HG02642 (cell line): ENCODE results near the gene CYP4F3.
"Not testable (repeated sequence)": the region's sequence is repeated elsewhere in the genome, so short reads cannot be mapped to it uniquely, and the experiment has no call there.

Experiments
- ATAC-seq: cut with Tn5 transposase; IDR thresholded peaks from one replicate; pipeline ENCODE4 v1.9.1; 2021; ENCODE audit warnings: mild to moderate bottlenecking; ENCODE audit not compliant: unreplicated experiment, poor library complexity

The CYP4F3 gene

DNA sequence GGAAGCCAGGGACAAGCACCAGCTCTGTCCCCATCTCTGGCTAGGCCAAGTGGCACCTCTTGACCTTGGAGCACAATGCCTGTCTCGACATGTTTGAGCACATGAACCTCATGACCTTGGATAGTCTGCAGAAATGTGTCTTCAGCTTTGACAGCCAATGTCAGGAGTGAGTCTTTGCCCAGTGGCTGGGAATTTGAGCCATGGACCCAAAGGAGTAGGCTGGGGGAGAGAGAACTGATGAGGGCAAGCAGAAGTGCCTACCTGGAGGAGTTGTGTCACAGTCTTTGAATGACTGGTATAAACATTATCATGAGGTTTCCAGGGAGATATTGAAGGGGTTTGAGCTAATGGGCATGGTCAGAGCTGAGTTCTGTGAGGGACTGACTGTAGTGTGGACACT, 25.5 kb downstream of the CYP4F3 start:
- ATAC-seq, result no peak

DNA sequence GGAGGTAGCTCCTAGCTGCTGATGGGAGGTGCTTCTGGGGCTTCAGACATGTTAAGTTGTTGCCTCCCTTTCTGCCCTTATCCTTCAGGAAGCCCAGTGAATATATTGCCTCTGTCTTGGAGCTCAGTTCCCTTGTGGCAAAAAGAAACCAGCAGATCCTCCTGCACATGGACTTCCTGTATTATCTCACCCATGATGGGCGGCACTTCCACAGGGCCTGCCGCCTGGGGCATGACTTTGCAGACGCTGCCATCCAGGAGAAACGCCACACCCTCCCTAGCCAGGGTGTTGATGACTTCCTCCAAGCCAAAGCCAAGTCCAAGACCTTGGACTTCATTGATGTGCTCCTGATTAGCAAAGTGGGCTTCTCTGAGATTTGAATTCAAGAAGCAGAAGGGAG, 26.2 kb downstream of the CYP4F3 start:
- no peak for ATAC-seq

DNA sequence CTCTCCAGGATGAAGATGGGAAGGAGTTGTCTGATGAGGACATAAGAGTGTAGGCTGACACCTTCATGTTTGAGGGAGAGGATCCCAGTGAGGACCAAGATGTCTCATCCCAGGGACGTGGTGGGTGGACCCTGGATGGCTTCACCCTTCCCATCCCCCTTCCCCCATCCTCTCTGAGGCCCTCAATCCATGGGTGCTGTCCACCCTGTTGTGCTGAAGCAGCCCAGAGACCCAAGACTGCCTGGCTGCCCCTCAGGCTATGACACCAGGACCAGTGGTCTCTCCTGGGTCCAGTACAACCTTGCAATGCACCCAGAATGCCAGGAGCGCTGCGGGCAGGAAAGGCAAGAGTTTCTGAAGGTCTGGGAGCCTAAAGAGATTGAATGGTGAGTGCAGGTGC, 28.7 kb downstream of the CYP4F3 start:
- no peak for ATAC-seq

GRCh38 chr19:15669891-15670290, 29.2 kb downstream of the CYP4F3 start:
- ATAC-seq, result no peak

- ATAC-seq, result no peak
These were observed 30.6 kb downstream of the CYP4F3 start for GRCh38 chr19:15671237-15671821.

DNA sequence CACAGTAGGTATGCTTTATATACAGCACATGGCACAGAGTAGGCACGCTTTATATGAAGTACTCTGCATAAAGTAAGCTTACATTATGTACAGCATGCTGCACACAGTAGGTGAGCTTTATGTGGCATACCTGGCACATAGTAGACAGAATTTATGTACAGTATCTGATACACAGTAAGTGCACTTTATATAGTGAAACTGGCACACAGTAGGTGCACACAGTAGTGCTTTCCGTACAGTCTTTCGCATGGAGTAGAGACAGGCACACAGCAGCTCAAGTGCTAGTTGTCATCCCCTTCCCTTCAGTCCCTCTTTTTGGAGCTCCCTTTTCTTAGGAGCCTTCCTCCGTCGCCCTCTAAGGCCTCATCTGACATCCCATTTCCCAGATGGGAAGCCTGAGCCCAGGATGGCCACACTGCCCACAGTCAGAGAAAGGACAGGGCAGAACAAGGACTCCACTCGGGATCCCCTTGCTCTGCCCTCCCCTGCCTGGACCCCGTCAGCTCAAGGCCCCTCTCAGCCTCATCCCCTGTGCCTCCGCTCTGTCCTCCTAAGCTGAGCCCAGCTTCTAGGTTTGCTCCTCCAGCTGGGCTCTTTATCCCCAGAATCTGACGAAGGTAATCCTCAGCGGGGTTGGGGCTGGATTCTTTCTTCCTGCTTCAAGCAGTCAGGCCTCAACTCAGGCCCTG, 31.3 kb downstream of the CYP4F3 start:
- ATAC-seq, result no peak

- ATAC-seq, result no peak
These were observed 32.0 kb downstream of the CYP4F3 start, which contains the start of gene CYP4F12 for GRCh38 chr19:15672580-15673175. CYP4F12 (plus strand) TSS chr19:15673087; CDS start chr19:15673530, 443 bp downstream.

- ATAC-seq, result no peak
These were observed 32.5 kb downstream of the CYP4F3 start for GRCh38 chr19:15673176-15673654.

DNA sequence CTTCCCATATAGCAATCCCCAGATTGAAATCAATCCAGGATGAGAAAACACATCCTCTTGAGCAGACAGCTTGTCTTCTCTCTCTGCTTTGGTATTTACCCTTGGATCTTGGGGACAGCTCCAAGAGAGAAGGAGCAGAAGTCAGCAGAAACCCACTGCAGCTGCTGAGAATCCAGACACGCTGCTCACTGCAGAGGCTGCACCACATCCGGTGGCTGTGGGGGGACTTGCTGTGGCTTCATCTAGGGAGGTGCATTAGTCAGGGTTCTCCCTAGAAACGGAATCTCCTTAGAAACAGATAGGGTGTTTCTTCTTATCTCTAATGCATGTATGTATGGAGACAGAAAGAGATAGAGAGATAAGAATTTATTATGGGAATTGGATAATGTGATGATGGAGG, 34.9 kb downstream of the CYP4F3 start:
- ATAC-seq, result no peak

DNA sequence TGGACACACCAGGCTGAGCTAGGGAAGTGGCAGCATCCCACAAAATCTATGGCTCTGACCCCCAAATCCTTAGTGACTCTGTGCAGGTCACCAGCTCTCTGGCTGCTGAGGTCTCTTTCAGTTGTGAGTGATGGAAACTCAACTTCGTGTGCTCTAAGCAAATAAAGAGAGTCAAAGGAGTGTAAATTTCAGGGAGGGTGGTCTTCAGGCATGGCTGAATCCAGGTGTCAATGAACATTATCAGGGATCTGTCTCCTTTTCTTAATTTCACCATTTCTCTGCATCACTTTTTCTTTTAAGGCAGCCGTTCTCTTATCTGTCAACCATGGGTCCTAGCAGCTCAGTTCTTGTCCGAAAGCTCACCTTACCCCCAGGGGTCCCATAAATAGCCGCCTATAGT, 38.4 kb downstream of the CYP4F3 start:
- ATAC-seq, result no peak

- ATAC-seq, result not testable (repeated sequence)
These were observed 39.2 kb downstream of the CYP4F3 start for GRCh38 chr19:15679865-15680264.

DNA sequence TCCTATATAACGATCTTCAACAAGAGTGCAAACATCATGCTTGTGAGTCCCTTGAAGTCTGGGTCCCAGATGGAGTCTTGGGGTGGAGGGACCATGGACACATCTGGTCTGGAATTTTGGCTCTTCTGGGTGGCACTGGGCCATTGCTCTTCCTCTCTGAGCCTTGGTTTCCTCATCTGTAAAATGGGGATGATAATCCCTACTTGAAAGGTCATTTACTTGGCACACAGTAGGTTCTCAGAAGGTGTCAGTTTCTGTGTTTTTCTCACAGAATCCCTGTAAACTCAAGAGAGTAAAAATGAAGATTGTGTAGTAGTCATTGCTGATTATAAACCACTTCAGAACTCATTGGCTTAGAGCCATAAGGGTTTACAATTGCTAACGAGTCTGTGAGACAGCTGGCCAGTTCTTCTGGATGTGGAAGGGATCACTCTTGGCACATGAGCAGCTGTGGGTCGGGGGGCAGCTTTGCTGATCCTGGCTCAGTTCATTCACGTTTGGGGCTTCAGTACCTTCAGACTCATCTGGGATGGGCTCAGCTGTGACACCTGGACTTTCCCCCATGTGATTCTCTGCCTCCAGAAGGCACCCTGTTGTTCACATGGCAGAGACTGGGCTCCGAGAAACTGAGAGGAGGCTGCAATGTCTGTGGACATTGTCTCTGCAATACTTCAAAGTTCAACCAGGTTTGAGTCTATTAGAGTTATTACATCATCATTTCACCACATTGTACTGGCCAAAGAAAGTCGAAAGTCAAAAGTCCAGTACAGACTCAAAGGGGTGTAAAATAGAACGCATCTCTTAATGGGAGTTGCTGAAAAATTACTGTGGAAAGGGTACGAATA, 40.0 kb downstream of the CYP4F3 start:
- ATAC-seq, result no peak

DNA sequence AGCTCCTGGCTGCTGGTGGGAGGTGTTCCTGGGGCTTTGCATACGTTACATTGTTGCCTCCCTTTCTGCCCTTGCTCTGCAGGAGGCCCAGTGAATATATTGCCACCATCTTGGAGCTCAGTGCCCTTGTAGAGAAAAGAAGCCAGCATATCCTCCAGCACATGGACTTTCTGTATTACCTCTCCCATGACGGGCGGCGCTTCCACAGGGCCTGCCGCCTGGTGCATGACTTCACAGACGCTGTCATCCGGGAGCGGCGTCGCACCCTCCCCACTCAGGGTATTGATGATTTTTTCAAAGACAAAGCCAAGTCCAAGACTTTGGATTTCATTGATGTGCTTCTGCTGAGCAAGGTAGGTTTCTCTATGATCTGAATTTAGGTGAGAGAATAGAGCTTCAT, 42.7 kb downstream of the CYP4F3 start:
- no peak for ATAC-seq

GRCh38 chr19:15684828-15685227, 44.1 kb downstream of the CYP4F3 start:
- no peak for ATAC-seq

DNA sequence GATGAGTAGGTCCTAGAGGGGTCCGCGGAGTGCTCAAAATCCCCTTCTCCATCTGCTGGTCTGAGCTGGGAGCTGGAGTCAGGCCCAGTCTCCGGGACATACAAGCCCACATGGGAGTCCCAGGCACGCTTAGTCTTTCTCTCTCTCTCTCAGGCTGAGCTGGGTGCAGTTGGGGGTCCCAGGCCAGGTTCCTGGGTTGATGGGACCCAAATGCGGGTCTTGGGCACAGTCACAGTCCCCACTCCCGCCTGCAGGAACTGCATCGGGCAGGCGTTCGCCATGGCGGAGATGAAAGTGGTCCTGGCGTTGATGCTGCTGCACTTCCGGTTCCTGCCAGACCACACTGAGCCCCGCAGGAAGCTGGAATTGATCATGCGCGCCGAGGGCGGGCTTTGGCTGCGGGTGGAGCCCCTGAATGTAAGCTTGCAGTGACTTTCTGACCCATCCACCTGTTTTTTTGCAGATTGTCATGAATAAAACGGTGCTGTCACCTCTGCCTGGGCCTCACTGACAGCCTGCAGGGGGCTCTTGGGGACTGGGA, 56.0 kb downstream of the CYP4F3 start:
- no peak for ATAC-seq

- ATAC-seq, result no peak
These were observed 61.2 kb downstream of the CYP4F3 start for GRCh38 chr19:15701757-15702533.

GRCh38 chr19:15702534-15702930, 61.8 kb downstream of the CYP4F3 start:
- no peak for ATAC-seq
